Stimulated activated CD4-positive, alpha-beta T cell treated with anti-CD3 and anti-CD28 coated beads, Interleukin-15, amount 100 ng/mL, for 48 hours (primary cell): ENCODE measurements around the gene ZNF836.
A peak's percentile ranks its signal among the peaks of the same experiment; 100 is the strongest.
"Not testable (repeated sequence)": the region's sequence is repeated elsewhere in the genome, so short reads cannot be mapped to it uniquely, and the experiment has no call there.

Source experiments
- DNase-seq, 2 donors: peaks; one replicate each; pipeline ENCODE4 v3.0.0-alpha.2; 2020; ENCODE audit warnings: low read depth in 2 of 2

Gene ZNF836

DNA sequence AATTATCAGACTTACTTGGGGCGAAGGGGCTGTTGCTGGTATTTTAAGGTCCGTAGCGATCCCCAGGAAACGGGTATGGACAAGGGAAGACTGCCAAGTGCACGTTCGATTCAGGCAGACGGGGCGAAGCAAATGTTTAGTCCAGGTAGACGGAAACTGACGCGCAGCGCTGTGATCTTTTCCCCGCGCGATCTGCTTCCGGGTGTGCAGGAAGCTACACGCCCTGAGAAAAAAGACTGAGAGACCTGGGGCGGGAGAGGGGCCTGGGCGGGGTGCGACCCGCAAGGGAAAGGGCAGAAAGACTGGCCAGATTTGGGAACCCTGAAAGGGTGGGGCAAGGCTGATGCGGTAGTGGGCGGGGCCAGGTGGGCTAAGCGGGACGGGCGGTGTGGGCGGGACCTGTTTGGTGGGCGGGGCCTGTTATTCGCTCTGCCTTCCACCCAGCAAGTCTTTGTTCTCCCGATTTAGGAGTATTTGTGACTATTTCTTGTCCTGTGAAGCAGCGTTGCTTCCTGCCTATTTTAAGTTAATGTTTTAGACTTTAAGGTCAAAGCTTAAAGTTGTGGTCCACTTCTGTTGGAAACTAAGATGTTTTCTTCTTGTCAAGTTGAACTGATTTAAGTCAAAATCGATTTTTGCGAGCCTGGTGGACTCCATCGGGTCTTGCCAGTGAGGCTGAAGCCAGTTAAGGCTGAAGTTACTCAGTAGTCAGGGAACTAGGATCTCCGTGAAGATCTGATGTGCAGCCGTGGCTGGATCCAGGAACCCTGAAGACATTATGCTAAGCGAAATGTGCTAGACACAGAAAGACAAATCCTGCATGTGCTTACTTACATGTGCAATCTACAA, at the start of gene ZNF836:
Gene ZNF836, minus strand, starts transcription at position 301 of the 849 bp plus-strand sequence. CDS start 3,549 bp downstream, outside the sequence.
- DNase-seq: peak; percentile 80 to 89

DNA sequence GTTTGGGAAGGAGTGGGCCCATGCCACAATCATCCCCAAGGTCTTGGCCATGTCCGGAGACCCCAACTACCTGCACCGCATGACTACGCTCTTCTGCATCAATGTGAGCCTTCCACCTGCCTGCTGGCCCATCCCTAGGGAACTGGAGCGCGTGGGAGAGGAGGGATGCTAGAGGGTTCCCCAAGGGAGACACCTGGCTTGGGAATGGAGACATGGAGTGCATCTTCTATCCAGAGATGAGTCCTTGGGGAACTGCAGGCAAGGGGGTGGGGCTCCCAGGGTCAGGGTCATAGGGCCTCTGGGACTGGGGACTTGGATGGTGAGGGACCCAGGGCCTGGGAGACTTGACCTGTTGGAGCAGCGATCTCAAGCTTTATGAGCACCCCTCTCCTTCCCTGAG, 49.6 kb upstream of the ZNF836 start:
- no peak for DNase-seq

DNA sequence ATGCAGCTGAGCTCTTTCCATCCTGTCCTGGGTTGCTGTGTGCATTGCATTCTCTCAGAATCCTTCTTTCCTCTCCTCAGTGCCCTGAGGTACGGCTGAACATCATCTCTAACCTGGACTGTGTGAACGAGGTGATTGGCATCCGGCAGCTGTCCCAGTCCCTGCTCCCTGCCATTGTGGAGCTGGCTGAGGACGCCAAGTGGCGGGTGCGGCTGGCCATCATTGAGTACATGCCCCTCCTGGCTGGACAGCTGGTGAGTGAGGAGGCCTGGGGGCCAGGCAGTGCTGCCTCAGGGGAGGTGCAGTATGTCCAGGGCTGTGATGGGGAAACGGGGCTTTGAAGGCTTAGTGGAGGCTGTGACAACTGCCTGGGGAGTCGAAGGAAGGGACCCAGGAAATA, 48.2 kb upstream of the ZNF836 start:
- no peak for DNase-seq

GRCh38 chr19:52217576-52217975, 46.2 kb upstream of the ZNF836 start:
- no peak for DNase-seq

- no peak for DNase-seq
These were observed 45.0 kb upstream of the ZNF836 start for GRCh38 chr19:52216401-52216800.

GRCh38 chr19:52214241-52214640, 42.8 kb upstream of the ZNF836 start:
- DNase-seq: no peak

- no peak for DNase-seq
These were observed 41.3 kb upstream of the ZNF836 start for GRCh38 chr19:52212572-52213255.

GRCh38 chr19:52211926-52212571, 40.6 kb upstream of the ZNF836 start:
- no peak for DNase-seq

- DNase-seq: no peak
These were observed 39.8 kb upstream of the ZNF836 start for GRCh38 chr19:52211203-52211602.

DNA sequence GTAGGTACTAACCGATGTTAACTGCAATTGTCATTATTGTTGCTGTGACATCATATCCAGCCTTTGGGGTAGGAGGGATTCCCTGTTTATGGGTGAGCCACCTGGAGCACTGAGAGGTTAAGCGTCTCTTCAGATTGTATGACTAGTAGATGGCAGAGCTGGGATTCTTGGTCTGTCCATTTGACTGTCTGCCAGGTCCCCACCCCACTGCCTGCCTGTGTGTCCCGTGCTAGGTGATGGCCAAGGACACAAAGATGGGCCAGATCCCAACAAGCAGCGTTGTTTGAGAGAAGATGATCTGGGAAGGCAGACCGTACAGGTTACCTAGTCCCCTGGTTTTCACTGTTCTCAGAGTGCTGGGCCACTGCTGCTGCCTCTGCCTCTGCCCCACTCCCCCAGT, 35.1 kb upstream of the ZNF836 start:
- no peak for DNase-seq

DNA sequence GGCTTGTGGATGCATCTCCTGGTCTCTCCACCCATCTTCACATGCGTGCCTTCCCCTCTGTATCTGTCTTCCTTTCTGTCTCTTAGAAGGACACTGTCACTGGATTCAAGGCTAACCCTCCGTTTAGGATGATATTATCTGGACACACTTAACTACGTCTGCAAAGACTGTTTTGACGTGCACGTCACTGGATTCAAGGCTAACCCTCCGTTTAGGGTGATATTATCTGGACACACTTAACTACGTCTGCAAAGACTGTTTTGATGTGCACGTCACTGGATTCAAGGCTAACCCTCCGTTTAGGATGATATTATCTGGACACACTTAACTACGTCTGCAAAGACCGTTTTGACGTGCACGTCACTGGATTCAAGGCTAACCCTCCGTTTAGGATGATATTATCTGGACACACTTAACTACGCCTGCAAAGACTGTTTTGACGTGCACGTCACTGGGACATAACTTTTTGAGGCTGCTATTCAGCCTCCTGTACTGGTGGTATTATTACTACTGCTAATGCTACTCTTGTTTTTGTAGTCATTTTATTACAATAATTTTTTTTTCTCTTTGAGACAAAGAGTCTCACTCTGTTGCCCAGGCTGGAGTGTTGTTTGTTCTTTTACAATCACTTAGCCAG, 29.5 kb upstream of the ZNF836 start:
- DNase-seq: not testable (repeated sequence)

DNA sequence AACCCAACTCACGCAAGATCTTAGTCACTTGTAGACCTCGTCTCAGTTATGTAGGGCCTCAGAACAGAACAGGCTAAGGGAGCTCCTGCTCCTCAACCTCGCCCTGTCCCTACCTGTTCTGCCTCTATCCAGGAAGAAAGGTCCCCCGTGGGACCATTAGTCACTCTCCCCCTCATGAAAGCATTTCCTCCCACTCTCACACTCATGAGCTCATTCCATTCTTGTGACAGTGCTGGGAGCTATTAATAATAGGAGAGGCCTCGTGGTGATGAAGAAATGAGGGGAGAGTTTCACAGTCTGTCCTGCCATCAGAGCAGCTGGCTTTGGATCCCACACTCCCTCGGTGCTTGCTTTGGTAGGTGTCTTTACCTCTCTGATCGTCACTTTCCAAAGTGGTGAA, 28.6 kb upstream of the ZNF836 start:
- no peak for DNase-seq

DNA sequence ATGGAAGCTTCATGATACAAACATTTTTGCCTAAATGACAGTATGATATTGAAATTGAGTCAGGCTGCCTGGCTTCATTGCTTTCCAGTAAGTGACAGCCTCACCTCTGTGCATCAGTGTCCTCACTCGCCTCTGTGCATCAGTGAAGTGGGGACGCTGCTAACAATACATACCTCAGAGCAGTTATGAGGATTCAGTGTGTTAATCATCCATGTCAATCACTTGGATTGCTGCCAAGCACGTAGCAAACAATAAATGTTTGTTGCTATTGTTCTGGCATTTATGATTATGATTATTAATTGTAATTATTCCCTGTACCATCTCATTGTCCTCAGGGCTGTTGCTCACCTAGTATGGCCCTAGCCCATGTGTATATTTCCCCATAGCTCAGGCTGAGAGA, 27.3 kb upstream of the ZNF836 start:
- no peak for DNase-seq

GRCh38 chr19:52197964-52198363, 26.5 kb upstream of the ZNF836 start:
- DNase-seq: no peak

- DNase-seq: no peak
These were observed 25.0 kb upstream of the ZNF836 start for GRCh38 chr19:52196256-52196967.

DNA sequence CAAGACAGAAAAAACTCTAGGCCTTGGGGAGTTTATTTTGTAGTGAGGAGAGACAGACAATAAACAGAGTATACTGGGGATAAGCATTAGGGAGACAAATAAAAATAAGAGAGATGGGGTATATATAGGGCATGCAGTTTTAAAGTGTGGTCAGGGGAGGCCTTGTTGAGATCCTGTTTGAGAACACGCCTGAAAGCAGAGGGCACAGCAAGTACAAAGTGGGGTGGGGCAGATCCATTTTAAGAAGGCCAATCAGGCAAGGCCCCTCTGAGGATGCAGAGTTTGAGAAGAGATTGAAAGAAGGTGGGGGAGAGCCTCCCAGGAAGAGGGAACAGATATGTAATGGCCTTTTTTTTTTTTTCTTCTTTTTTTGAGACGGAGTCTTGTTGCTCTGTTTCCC, 20.5 kb upstream of the ZNF836 start:
- DNase-seq: no peak

DNA sequence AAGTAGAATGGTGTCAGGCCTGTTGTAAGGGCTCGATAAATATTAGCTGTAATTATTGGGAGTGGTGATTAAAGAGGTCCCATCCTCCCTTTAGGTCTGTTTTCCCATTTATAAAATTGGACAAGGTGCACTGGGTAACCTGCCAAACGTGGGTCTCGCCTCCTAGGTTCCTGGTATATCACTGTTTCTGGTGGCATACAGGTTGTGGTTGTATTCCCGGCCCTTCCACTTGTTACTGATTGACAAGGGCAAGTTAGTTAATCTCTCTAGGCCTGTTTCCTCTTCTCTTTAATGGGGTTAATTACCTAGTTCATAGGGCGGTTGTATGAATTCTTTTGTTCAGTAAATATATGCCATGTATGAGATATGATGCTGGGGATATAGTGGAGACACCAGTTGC, 20.0 kb upstream of the ZNF836 start:
- no peak for DNase-seq

GRCh38 chr19:52190487-52191293, 19.3 kb upstream of the ZNF836 start:
- DNase-seq: no peak

GRCh38 chr19:52189735-52190486, 18.5 kb upstream of the ZNF836 start, which contains the start of gene PPP2R1A:
Gene PPP2R1A (plus strand): TSS chr19:52190052. CDS start chr19:52190097, 45 bp downstream.
- DNase-seq: peak; percentile 97 to 98
